SH-SY5Y (cell line): Measurements from ENCODE around the gene SOX10.

Experiments used
- GATA2 ChIP-seq: IDR thresholded peaks from 2 replicates; pipeline ENCODE4 v1.6.1; 2011; ENCODE audit warnings: mild to moderate bottlenecking, low read depth, low read length
- GATA3 ChIP-seq: IDR thresholded peaks from 2 replicates; pipeline ENCODE4 v1.6.1; 2011; ENCODE audit warnings: low read depth, mild to moderate bottlenecking, low read length, moderate library complexity

- TF ChIP-seq GATA2 (no peak), GATA3 (no peak)
These were observed 33.0 kb upstream of the SOX10 start for GRCh38 chr22:38017272-38017920.
